Sigmoid colon (tissue), 4 donors: ENCODE results near the gene HMCN2.

Source experiments
- CTCF ChIP-seq, 4 experiments: fragments of 450-650 bp in 3 of 4; fragments of 200-600 bp in 1 of 4; IDR thresholded peaks; one replicate each; pipeline ENCODE4 v1.5.1; 2016 to 2019; ENCODE audit warnings: antibody characterized with exemption in 4 of 4, mild to moderate bottlenecking in 3 of 4, moderate library complexity in 2 of 4
- EP300 ChIP-seq, 4 donors: sonication (generic); formaldehyde crosslinking; IDR thresholded peaks; one replicate each; pipeline ENCODE4 v1.6.1; 2017; ENCODE audit warnings: antibody characterized with exemption in 4 of 4

- TF ChIP-seq CTCF (IDR thresholded peaks at IDR 0.05) (no peak), EP300 (IDR thresholded peaks at IDR 0.05) (no peak)
These were observed 73.7 kb downstream of the HMCN2 start for GRCh38 chr9:130339306-130339705.
